HG03108 (cell line): ENCODE data around the gene RIOX2.

ENCODE experiments used
- ATAC-seq: cut with Tn5 transposase; IDR thresholded peaks from one replicate; pipeline ENCODE4 v1.9.1; 2021; ENCODE audit warnings: moderate library complexity; ENCODE audit not compliant: unreplicated experiment

RIOX2 gene

DNA sequence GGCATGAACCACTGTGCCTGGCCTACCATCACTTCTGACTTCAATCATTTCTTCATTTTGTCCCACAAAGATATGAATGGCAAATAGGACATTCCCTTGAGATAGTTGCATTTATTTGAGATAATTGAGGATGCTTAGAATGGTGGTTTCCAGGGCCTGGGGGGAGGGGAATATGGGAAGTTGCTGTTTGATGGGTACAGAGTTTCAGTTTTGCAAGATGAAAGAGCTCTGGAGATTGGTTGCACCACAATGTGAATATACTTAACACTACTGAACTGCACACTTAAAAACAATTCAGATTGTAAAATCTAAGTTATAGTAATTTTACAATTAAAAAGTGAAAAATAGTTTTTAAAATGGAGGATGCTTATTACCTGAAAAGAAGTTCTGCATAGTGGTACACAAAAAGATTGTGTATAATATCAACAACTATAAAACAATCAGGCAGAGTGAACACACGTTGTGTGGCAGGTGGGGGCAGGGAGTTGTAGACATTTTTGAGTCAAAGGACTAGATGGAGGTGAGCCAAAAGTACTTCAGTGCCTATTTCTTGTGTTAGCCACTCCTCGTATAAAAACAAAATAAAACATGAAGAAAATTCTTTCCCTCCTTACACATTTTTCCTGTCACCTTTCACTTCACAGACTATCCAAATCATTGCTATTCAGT is 18.5 kb upstream of the RIOX2 start:
- no peak for ATAC-seq

GRCh38 chr3:97988784-97989568 is 16.7 kb upstream of the RIOX2 start:
- no peak for ATAC-seq

DNA sequence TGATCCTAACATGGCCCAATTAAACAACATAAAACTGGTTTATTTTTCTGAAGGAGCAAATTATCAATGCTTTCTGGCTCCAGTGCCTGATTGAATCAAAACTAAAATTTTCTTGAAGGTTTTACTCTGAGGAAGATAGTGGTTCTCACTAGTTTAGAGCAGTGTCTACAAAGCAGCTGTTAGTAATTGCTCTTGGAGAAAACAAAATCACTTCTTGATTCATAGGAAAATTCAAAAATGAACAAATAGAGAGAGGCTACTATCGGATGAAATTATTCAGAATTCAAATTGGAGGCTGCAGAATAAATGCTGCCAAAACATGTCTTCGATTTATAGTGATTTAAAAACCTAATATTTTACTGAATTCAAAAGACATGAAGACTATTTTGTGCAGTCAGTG is 15.1 kb upstream of the RIOX2 start:
- no peak for ATAC-seq

- no peak for ATAC-seq
These were observed 11.8 kb upstream of the RIOX2 start for GRCh38 chr3:97983933-97984491.

- ATAC-seq: no peak
These were observed 9.7 kb upstream of the RIOX2 start for GRCh38 chr3:97981886-97982285.

DNA sequence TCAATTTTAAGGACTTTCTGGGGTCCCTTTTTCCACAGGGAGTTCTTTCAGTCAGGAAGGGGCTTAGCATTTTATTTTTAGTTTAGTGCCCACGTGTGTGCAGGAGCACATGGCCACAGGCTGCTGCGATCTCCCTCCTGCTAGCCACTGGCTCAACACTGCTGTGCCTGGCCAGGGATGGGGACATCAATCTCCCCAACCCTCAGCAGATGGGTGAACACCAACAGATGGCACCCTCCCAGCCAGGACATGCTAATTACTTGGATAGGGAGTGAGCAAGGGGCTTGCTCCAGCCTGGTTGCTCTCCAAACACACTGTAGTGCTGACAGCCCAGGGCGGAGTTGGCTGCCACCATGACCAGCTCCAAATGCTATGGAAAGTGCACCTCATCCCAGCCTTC is 7.4 kb upstream of the RIOX2 start:
- no peak for ATAC-seq

DNA sequence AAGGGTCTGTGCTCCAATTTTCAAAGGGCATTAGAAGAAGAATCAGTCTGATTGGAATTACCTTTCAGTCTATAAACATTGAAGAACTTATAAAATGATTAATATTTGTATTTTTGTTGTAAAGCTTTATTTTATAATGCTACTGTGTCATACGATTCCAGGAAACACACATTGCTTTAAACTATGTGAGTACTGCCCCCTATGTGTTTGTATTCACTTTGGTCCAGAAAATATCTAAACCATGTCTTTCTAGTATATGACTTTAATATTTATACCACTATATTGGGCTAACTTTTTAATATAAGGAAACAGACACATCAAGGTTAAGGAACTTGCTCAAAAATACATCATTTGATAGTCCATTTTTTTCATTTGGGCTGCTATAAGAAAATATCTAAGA is 3.2 kb upstream of the RIOX2 start:
- no peak for ATAC-seq

- ATAC-seq: no peak
These were observed 2.8 kb upstream of the RIOX2 start for GRCh38 chr3:97974996-97975395.

- no peak for ATAC-seq
These were observed 745 bp upstream of the RIOX2 start for GRCh38 chr3:97972976-97973375.

DNA sequence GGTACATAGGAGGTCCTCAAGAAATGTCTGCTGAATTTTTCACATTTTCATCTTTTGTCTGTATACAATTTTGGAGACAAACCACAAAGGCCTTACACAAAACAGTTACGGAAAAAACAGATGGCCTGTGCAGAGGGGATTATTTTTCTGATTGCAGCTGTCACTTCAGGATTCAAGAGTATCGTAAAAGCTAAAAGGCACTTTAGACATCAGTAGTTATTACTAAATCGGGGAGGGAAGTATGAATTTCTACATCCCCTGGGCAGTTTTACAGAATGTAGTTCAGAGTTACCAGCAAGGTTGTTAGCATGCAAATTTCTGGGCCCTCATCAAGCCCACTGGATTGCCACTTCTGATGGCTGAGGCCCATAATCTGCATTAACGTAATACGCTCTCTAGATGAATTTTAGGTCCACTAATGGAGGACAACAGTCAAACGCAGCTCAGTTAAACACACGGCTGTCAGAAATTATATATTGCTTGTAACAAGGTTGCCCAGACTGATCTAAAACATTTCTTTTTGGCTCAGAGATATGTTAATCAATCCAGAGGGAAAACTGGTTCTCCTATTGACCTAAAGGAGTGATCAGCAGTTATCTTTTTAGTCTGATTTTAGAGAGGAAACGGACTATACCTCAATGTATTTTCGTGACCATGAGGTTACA is 1.1 kb downstream of the RIOX2 start:
- ATAC-seq: no peak

- ATAC-seq: no peak
These were observed 2.1 kb downstream of the RIOX2 start for GRCh38 chr3:97970156-97970555.

DNA sequence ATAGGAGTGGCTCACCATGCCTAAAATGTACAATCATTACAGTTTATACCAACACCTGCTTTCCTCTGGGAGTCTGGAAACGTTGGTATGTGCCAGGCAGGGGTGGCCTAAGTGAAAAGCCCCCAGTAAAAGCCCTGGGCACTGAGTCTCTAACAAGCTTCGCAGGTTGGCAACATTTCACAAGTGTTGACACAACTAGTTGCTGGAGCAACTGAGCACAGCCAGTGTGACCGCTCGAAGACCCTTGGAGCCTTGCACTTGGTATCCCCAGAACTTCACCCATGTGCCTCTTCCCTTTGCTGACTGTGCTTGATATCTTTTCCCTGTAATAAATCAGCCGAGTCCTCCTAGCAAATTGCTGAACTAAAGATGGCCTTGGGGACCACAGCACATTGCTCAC is 2.7 kb downstream of the RIOX2 start:
- no peak for ATAC-seq

GRCh38 chr3:97968376-97968775 is 3.9 kb downstream of the RIOX2 start:
- no peak for ATAC-seq

- no peak for ATAC-seq
These were observed 4.3 kb downstream of the RIOX2 start for GRCh38 chr3:97967966-97968365.

GRCh38 chr3:97960993-97961766 is 11.1 kb downstream of the RIOX2 start:
- ATAC-seq: no peak

DNA sequence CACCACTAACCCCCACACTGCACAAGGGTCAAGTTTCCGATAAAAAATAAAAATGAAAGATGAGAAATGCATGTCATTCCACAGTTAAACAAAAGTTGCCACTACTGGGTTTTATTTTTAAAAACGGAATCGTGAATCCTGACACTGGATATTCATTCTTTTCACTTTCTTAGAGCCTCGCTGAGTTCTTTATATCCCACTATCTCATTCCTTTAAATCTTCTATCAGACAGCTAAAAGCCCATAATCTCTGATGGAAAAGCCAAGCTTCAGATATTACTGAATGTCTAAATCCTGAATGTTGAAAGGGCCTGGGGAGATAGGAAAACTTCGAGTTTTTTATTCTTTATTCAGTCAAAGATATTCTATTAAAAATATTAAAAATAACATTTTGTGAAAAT is 11.7 kb downstream of the RIOX2 start:
- ATAC-seq: no peak

DNA sequence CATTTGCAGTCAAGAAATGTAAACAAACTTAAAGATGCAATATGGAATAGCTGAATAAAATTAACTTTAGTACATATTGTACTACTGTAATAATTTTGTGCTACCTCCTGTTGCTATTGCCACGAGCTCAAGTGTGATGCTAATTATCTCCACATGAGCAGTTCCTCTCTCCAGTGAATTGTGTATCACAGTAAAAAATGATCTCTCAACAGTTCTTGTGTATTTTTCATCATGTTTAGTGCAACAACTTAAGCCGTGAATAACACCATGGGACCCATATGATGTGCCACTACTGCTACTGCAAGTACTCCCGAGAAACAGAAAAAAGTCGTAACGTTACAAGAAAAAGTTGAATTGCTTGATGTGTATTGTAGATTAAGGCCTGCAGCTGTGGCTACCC is 12.4 kb downstream of the RIOX2 start:
- no peak for ATAC-seq

DNA sequence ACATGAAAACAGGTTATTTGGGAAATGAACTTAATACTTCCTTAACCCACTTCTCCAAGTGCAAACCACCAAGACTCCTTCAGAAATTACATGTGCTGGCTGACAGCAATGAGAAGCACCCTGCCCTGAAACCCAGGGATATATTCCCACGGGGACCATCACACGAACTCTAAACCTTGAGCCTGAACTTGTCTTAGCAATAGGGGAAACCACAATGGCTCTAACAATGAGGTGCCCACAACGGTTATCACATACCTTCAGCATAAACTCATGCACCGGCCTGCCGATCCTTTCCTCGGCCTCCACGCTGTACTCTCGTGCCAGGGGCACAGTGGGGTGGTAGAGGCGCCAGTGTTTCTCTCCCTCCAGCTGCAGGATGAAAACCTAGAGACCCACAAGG is 13.4 kb downstream of the RIOX2 start:
- no peak for ATAC-seq

GRCh38 chr3:97958396-97958795 is 13.8 kb downstream of the RIOX2 start:
- no peak for ATAC-seq

GRCh38 chr3:97957617-97958311 is 14.5 kb downstream of the RIOX2 start:
- no peak for ATAC-seq
